Mucosa of descending colon (tissue), 3 donors: Measurements from ENCODE around the gene AP1M1. TPM values are rescaled to one million over a fixed set of nuclear protein-coding genes. Genes with fewer than 3 reads are reported as not detected.

ENCODE experiments used
- ATAC-seq: fragments of 200-7000 bp; cut with Tn5 transposase; one replicate; pipeline ENCODE4 v1.9.1; 2020; ENCODE audit warnings: mild to moderate bottlenecking, moderate library complexity
- DNase-seq, 3 donors: peaks; one replicate each; pipeline ENCODE4 v3.0.0-alpha.2; 2020
- H3K36me3 ChIP-seq: fragments of 200-600 bp; one replicate; pipeline ENCODE4 v1.8.0; 2021; ENCODE audit warnings: low read depth, mild to moderate bottlenecking
- H3K4me1 ChIP-seq: fragments of 200-600 bp; one replicate; pipeline ENCODE4 v1.8.0; 2021; ENCODE audit warnings: low read depth, mild to moderate bottlenecking
- H3K4me3 ChIP-seq: fragments of 200-600 bp; one replicate; pipeline ENCODE4 v1.8.0; 2021; ENCODE audit warnings: mild to moderate bottlenecking
- H3K9me3 ChIP-seq: fragments of 200-600 bp; one replicate; pipeline ENCODE4 v1.8.0; 2021; ENCODE audit warnings: mild to moderate bottlenecking
- intact Hi-C, 2 donors: fragments of 100-400 bp; cut with DNase I in 1 of 2; cut with micrococcal nuclease in 1 of 2; formaldehyde crosslinking; loops; one replicate each; pipeline versions ENCODE4 v1.11.0 to v1.11.1; 2022; cut with DNase I, micrococcal nuclease
- total RNA-seq, 3 donors: library from RNA; stranded (reverse); fragmentation: NEBNext Ultra II Directional in 2 of 3; extraction: Animal tissue kit (Norgen Biotek cat#: 25700) in 2 of 3; gene quantifications; one replicate each; pipeline versions ENCODE4 v1.2.1 to v1.2.4, GENCODE V29; 2021 to 2023
- TF ChIP-seq, protein P1 (sequence below): fragments of 200-600 bp; IDR thresholded peaks from one replicate; pipeline ENCODE4 v1.8.0; 2022; ENCODE audit warnings: antibody characterized with exemption, mild to moderate bottlenecking
- donor health status: DM: no; HTN: no; CAD: no; lungs with moderate emphysema.
- donor health status: DM: no; HTN: no; CAD: no.
- donor health status: DM: no; HTN: yes; CAD: no.

Gene AP1M1
- total RNA-seq, 3 donors from 2014 or later = 26.3 to 59.3 (median 33.2) TPM

GRCh38 chr19:16288544-16288943, 90.8 kb downstream of the AP1M1 start:
- TF ChIP-seq, protein P1, sequence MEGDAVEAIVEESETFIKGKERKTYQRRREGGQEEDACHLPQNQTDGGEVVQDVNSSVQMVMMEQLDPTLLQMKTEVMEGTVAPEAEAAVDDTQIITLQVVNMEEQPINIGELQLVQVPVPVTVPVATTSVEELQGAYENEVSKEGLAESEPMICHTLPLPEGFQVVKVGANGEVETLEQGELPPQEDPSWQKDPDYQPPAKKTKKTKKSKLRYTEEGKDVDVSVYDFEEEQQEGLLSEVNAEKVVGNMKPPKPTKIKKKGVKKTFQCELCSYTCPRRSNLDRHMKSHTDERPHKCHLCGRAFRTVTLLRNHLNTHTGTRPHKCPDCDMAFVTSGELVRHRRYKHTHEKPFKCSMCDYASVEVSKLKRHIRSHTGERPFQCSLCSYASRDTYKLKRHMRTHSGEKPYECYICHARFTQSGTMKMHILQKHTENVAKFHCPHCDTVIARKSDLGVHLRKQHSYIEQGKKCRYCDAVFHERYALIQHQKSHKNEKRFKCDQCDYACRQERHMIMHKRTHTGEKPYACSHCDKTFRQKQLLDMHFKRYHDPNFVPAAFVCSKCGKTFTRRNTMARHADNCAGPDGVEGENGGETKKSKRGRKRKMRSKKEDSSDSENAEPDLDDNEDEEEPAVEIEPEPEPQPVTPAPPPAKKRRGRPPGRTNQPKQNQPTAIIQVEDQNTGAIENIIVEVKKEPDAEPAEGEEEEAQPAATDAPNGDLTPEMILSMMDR = no peak
- Histone ChIP-seq H3K36me3 (no peaks in the 10 kb centered on the region), H3K4me1 (peaks cover 11% of the 10 kb centered on the region), H3K4me3 (no peak overlapping the region), H3K9me3 (no peaks in the 10 kb centered on the region)
- ATAC-seq (no peak), DNase-seq (no peak)
- intact Hi-C loops = no loop called here

- intact Hi-C loops = no loop called here
- H3K9me3 ChIP-seq = no peaks in the 10 kb centered on the region
- no peak overlapping the region for H3K4me3 ChIP-seq
- DNase-seq (no peak), ATAC-seq (no peak)
- TF ChIP-seq, protein P1 = no peak
- H3K4me1 ChIP-seq = peaks cover 11% of the 10 kb centered on the region
- H3K36me3 ChIP-seq = no peaks in the 10 kb centered on the region
Measured at GRCh38 chr19:16289594-16289993, 91.9 kb downstream of the AP1M1 start.

GRCh38 chr19:16290692-16291091, 93.0 kb downstream of the AP1M1 start:
- no peak for DNase-seq
- TF ChIP-seq, protein P1 = no peak
- Histone ChIP-seq H3K36me3 (no peaks in the 10 kb centered on the region), H3K4me3 (no peak overlapping the region), H3K9me3 (no peaks in the 10 kb centered on the region), H3K4me1 (peaks cover 11% of the 10 kb centered on the region)
- intact Hi-C loops = no loop called here
- ATAC-seq = no peak

DNA sequence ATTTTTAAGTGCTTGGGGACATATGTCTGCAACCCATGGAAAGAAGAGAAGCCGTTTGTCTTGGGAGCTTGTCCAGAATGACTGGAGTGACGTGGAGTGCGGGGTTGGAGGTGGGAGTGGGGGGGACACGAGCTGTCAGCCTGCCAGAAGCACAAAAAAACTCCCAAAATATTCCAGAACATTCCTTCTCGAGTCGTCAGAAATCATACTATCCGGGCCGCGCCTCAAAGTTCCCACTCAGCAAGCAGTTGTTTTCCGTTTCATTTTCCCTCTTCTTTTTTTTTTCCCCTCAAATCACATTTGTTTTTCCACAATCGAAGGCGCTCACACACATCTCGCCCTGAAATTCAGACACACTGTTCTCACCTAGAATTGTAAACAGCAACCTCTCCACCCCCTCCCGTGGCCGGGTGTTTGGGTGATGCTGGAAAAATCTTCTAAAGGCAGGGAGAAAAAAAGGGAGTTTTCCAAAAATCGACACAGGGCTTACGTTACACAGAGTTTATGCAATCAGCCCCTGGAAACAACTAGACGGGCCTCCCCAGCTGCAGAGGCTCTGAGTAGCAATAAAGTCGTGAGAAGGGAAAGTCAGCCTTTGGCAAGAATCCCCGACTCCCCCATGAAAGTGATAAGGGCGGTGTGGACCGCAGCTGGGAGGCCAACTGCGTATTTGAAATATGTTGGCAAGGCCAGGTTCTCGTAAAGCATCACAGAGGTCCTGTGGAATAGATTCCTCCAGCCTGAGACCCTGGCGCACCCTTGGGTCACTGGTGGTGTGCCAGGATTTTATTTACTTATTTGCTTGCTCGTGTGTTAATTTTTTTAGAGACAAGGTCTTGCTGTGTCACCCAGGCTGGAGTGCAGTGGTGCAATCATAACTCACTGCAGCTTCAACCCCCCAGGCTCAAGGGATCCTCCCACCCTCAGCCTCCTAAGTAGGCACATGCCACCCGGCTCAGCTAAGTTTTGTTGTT, 95.7 kb downstream of the AP1M1 start:
- H3K36me3 ChIP-seq = no peaks in the 10 kb centered on the region
- H3K9me3 ChIP-seq = no peaks in the 10 kb centered on the region
- no peak overlapping the region for H3K4me3 ChIP-seq
- TF ChIP-seq, protein P1 = no peak
- peak; percentile 57 for ATAC-seq
- DNase-seq = peak in 2 of 3 donors; percentile 41 to 61
- intact Hi-C loops = no loop called here
- peaks cover 4% of the 10 kb centered on the region for H3K4me1 ChIP-seq

GRCh38 chr19:16295057-16295456, 97.3 kb downstream of the AP1M1 start:
- DNase-seq (no peak), ATAC-seq (no peak)
- H3K4me3 ChIP-seq = no peak overlapping the region
- H3K9me3 ChIP-seq = no peaks in the 10 kb centered on the region
- TF ChIP-seq, protein P1 = no peak
- H3K36me3 ChIP-seq = no peaks in the 10 kb centered on the region
- H3K4me1 ChIP-seq = peaks cover 4% of the 10 kb centered on the region
- intact Hi-C loops = no loop called here

Other genes starting within 250 kb of the AP1M1 start
- gene OR10H4, start 248.9 kb upstream of the AP1M1 start, total RNA-seq = not detected
- 100 to 1,000 TPM; 205 to 373 (median 333) TPM for gene TPM4, start 121.4 kb upstream of the AP1M1 start, total RNA-seq
- 100 to 1,000 TPM in 2 of 3 donors, 10 to 100 TPM in 1; 85.5 to 129 (median 119) TPM for gene RAB8A, start 86.0 kb upstream of the AP1M1 start, total RNA-seq
- gene HSH2D, start 54.2 kb upstream of the AP1M1 start, total RNA-seq = 10 to 100 TPM in 2 of 3 donors, 1 to 10 TPM in 1; 8.6 to 23.0 (median 21.5) TPM
- not detected for gene CIB3, start 24.4 kb upstream of the AP1M1 start, total RNA-seq
- gene FAM32A, start 12.5 kb upstream of the AP1M1 start, total RNA-seq = 10 to 100 TPM; 77.1 to 88.3 (median 77.8) TPM
- 10 to 100 TPM in 2 of 3 donors, 1 to 10 TPM in 1; 8.1 to 29.5 (median 23.4) TPM for gene KLF2, start 126.9 kb downstream of the AP1M1 start, total RNA-seq